GM21723 (cell line): Measurements from ENCODE around the gene ROR1.
A peak's percentile ranks its signal among the peaks of the same experiment; 100 is the strongest.

ENCODE experiments used
- ATAC-seq: cut with Tn5 transposase; IDR thresholded peaks from one replicate; pipeline ENCODE4 v1.9.1; 2021; ENCODE audit warnings: mild to moderate bottlenecking, moderate library complexity; ENCODE audit not compliant: unreplicated experiment

Gene ROR1

DNA sequence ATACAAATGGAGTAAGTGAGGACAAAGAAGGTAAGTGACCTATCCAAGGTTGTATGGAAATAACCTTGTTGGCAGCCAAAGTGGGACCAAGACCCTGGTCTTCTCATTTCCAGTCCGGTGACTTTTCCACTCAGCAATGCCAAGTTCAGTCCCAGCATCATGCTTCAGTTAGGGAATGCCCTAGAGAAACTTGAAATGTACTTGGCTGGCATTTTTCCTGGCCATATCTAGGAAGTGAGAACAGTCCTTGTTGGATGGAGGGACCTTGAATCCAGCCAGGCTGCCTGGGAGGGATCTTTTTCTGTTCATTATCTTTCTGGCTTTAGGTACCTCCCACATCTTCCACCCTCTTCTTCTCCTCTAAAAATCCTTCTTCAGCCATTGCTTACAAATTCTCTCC lies 352.8 kb downstream of the ROR1 start:
- ATAC-seq = no peak

DNA sequence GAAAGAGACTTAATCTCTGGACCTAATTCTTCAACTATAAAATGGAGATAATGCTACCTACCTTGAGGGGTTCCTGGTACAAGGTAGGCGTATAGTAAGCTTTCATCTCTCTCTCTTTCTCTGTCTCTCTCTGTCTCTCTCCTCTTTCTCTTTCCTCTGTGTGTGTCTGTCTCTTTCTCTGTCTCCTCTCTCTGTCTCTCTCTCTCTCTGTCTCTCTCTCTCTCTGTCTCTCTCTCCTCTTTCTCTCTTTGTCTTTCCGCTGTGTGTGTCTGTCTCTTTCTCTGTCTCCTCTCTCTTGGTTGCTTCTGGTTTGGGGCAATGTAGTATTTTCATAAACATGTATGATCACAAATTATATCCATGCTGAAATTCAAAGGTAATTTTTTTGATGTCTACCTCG lies 353.5 kb downstream of the ROR1 start:
- no peak for ATAC-seq

DNA sequence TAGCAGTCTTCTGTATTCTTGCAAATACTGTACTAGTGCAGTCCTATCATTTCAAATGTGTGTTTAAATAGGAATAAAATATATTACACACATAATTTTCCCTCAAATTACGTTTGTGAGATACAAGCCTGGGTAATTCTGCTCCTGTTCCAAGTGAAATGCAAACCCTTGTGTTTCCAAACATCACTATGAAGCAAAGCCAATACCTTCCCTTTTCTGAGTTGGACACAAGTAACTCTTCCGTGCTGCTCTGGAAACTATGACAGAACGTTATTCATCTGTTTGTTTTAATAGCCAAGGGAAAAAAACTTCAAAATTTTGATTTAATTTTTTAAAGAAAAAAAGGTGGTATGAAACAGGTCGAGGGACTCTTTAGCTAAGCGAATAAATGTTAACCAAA lies 355.9 kb downstream of the ROR1 start:
- no peak for ATAC-seq

DNA sequence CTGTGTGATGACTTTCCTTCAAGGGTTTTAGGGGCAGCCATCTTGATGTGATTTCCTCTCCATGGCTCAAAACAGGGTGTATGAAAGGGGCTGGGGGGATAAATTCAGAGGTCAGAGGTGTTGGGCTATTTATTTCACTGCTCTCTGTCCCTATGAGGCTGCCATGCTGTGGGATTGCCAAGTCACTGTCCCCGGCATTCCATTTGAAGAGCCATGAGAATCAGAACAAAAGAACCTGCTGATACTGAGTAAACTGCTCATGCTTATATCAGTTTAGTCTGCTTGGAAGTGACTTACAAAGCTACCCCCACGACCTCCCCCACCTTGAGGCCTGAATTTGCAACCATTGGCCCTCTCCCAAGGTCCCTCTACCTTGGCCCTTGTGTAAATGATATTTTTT lies 357.3 kb downstream of the ROR1 start:
- ATAC-seq = no peak

DNA sequence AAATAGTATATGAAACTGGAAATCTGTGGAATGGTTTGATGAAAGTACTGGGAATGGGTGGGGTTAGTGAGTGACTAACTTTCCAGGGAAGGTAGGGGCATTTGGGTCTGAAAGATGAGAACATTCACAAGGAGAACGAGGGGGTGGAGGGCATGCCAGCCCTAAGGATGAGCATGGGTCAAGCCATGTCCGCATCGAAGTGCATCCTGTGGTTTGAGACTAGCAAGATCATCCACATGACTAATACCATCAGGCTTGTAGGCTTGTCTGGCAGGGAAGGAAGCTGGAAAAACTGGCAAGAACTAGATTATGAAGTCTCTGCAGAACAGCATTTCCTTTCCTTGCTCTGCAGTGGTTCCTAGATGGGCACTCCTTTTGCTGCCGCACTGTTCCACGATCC lies 359.2 kb downstream of the ROR1 start:
- no peak for ATAC-seq

DNA sequence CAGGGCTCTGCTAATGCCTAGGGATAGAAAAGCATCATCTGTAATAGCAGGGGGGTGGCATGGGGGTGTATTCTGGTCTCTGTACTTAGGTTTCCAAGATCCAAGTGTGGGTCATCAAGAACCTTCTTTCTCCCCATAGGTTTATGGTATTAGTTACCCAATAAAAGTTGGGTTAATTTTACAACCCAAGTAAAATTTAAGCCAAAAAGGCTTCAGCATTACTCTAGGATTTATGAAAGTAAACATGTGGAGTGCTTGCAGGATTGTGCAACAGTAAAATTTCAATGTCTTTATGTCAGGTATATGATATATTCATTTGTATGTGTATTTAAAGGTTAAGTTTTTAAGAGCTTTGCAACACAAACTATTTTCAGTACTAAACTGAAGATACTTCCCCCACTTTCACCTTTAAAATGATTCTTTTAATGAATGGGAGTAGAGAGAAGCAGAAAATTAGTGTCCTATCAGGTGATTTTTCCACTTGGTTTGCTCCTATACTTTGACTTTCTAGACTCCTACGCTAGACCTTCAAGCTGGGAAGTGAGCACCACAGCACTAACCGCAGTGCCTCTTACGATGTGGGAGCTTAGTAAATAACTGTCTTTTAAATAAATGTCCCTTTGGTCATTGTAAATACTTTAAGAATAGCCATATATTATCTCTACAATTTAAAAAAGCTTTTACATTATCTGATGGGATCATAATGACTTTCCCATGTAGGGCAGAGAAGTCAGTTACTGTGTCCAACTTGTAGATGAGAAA lies 361.8 kb downstream of the ROR1 start:
- ATAC-seq = no peak

DNA sequence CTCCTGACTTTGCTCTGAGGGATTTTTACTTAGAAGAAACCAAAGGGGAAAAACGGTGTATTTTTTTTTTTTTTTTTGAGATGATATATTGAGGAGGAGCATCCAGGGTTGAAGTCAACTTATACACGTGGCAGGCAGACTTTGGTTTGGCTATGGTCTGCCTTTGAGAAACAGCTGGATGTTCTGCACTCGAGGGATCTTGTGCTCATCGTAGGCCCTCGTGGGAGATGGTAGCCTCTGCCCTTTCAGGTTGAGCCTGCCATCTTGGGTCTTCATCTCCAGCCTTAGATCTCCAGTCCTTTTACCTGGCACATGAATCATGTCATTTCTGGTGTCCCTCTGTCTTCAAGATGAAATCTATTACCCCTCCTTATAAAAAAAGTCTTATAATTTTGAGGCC lies 362.5 kb downstream of the ROR1 start:
- ATAC-seq = no peak

DNA sequence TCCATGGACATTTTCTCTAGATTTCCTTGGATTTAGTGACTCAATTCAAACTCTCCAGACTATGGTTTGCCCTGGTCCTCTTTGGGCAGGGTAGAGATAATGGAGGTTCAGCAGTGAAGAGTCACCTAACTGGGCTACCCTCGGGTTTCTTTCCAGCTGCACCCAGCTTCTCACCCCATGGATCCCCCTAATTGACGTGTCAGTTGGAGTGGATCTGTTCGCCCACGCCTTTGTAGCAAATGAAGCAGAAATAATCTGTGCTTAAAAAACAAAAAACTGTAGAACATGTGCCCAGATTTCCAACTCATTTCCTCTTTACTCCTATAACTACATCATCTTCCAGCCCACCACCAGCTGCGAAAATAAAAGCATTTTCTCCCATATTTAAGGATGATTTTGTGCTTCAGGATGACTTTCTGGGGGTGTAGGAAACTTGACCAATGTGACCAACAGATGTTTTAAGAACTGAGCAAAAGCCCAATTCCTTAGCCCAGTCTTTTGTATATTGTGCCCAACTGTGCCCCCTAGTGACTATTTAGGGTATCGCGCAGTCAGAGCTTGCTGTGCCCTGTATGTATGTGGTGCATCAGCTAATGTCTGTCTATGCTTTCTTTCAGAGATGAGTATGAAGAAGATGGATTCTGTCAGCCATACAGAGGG lies 363.1 kb downstream of the ROR1 start:
- peak; percentile 75 for ATAC-seq

DNA sequence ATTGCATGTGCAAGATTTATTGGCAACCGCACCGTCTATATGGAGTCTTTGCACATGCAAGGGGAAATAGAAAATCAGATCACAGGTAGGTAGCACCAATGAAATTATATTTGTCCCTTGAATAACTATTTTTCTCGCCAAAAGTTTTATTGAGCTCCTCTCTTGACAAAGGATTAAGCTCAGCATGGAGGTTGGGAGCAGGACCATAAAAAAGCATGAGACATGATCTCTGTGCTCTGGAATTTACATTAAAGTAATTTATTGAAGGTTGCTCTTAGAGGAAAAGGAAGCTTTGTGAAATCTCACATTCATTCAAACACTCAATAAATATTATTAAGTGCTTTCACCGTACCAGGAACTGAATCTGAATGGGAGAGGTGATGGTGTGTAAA lies 363.6 kb downstream of the ROR1 start:
- ATAC-seq = no peak

DNA sequence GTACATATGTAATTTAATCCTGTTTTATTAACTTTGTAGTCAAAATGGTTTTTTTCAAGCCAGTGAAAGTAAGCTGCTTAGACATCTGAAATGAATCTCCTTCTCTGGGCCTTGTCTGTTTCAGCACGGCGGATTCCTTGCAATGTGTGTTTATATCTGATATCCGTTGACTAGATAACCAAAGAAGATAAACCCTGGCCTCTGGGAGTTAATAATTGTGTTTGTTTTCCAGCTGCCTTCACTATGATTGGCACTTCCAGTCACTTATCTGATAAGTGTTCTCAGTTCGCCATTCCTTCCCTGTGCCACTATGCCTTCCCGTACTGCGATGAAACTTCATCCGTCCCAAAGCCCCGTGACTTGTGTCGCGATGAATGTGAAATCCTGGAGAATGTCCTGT lies 366.1 kb downstream of the ROR1 start:
- no peak for ATAC-seq

DNA sequence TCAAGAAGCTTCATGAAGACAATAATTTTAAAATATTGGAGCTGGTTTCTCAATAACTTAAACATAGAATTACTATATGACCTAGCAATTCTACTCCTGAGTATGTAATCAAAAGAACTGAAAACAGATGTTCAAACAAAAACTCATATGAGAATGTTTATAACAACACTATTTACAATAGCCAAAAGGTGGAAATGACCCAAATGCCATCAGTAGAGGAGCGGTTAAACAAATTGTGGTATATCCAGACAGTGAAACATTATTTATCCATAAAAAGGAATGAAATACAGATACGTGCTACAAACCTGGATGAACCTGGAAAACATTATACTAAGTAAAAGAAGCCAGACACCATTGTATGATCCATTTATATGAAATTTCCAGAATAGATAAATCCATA lies 366.8 kb downstream of the ROR1 start:
- no peak for ATAC-seq

DNA sequence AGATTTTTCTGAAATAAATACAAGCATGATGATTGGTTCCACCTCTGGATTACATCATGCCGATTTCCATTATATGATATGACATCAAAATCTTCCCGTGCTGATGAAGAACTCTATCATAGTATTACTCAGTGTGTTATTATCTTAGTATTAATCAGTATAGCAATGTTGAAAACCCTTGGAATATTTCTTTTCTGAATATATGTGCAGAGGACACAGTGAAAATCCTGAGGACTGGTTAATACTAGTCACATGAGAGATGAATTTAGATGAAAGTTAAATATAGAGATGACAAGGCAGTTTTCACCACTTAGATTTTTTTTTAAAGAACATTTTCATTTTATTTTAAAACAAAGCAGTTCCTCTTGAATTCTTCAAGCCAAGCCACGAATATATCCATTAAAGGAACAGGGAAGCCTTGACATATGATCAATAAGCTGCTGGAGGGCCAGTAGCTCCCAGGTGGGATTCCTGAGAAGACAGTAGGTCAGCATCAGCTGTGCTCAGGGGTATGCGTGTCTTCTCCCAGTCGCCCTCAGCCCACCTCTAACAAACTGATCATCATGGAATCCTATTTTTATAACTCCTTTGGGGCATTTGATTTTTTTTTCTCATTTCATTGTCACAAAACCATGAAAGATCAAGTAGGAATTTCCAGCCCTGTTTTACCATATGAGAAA lies 373.4 kb downstream of the ROR1 start:
- no peak for ATAC-seq

DNA sequence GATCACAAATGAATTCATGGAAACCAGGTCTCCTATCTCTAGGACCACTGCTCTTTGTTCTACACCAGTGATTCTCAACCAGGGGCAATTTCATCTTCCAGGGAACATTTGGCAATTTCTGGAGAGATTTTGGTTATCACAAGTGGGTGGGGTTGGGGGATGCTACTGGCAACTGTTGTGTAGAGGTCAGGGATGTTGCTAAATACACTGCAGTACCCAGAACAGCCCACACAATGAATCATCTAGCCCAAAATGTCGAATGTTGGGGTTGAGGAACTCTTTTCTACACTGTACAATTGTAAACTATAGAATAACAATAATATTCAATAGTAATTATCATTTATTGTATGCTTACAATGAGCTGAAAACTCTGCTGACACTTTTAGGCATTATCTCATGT lies 373.9 kb downstream of the ROR1 start:
- no peak for ATAC-seq

DNA sequence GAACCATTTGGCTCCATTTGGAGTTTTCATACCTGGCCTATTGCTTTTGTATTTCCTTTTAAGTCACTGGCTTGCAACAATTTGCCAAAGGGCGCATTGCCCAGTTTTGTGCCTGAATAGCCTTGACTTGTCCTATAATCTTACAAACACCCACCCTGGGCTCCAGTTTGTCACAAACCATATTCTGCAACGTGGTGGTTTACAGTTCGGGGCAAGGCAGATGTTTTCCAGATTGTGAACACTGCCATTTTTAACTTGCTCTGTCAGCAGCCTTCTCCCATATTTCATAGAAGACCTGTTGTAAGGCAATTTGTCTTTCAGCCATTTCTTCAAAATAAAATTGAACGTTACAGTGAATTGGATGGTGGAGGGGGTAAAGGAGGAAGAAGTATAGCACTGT lies 376.4 kb downstream of the ROR1 start:
- ATAC-seq = no peak

DNA sequence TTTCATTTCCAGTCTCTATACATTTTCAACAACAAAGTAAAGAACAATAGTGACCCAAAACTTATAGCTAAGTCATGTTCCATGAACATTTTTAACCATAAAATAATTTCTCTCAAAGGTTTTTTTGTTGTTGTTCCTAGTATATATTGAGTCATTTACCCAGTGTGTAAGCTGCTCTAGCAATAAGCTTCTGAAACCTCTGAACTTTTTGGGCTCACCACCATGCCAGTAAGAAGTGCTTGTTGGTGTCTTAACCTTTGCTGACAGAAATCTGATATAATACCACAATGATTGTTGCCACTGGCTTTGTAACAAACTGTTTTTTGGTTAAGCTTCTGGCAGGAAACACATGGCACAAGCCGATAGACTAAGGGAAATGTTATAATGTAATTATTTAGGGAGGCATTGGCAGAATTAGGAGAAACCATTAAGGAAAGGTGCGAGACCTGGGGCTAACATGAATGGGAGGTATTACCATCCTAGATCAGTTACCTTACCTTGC lies 377.0 kb downstream of the ROR1 start:
- no peak for ATAC-seq

DNA sequence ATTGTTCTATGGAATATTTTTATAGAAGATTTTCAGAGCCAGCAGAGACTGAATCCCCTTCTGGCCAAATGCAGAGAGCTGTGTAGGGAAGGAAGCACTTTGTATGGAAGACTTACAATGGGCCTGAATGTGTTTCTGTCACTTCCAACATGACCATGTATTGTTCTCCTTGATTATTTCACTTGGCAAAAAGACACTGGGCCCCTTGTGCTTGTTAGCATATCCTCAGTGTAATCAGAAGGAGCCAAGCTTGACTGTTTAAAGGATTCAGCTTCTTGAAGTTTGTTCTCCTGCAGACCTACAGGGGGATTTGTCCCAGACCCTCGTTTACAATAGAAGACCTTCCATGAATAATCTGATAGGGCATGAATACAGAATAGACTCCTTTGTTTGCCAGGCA lies 381.5 kb downstream of the ROR1 start:
- ATAC-seq = no peak

DNA sequence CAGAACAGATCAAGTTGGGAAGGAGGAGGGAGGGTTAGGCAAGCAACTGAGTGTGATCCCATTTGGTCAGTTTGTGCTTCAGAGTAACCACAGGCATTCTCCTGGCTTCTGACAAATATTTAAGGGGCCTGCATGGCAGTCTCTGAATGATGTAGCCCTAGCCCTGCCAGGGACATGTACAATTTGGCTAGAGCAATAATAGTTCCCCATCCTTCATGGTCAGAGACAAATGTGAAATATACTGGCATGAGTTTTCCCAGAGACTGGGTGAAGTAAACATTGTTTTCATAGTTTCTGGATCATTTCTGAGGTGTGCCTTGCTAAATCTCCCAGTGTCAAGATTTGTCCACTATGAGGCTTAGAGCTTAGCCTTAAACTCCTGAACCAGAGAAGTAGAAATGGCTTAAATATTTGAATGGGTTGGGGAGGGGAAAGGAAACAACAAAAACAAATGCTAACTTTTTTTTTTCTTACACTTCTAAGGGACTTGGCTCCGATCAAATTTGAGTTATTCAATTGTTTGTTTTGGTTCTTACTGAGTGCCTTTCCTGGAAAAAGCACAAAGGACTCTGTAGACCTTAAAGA lies 387.6 kb downstream of the ROR1 start:
- no peak for ATAC-seq

DNA sequence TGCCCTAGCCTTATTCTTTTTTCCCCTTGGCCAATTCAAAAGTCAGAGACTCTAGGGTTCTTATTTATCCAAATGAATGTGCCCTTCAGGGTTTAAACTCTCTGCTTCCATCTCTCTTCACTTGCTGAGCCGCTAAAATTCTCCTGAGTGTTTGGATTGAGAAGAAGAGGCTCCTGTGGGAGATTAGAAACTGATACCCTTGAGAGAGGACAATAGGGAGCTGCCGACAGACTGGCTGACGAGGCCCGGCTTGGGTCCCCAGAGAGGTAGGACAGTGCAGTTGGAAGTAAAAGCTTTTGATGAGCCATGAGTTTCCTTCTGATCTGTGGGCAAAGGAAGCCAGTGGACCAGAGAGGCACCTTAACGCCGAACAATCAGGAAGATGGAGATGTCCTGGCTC lies 388.3 kb downstream of the ROR1 start:
- no peak for ATAC-seq

DNA sequence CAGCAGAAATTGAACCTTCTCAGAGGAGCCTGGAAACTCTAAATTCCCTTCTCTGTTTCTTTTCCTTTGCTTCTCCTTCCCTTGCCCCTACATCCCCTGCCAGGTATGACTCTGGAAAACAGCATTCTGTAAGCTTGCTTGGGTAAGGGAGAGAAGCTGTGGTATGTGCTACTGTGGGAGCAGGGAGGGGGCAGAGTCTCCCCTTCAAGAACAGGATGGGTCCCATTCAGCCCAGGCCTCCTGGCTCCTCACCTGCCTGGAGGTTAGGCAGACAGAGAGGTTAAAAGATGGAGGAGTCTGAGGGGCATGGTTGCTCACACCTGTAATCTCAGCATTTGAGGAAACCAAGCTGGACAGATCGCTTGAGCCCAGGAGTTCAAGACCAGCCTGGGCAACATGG lies 389.0 kb downstream of the ROR1 start:
- no peak for ATAC-seq

DNA sequence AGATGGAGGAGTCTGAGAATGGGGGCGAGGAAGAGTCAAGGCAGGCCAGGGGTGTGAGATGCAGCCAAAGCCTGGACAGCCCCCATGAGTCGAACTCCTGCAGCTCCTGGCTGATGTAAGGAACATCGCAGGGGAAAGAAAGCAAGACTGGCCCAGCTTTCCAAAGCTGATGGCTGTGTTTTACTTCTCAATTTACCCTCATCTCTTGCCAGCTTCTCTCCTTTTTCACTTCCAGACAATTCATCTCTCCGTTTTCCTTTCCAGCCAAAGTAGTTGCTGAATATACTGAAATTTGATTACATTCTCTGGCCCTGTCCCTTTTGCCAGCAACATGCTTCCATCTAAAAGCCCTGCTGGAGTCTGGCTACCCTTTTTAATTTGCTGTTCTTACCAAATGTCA lies 389.6 kb downstream of the ROR1 start:
- ATAC-seq = no peak

DNA sequence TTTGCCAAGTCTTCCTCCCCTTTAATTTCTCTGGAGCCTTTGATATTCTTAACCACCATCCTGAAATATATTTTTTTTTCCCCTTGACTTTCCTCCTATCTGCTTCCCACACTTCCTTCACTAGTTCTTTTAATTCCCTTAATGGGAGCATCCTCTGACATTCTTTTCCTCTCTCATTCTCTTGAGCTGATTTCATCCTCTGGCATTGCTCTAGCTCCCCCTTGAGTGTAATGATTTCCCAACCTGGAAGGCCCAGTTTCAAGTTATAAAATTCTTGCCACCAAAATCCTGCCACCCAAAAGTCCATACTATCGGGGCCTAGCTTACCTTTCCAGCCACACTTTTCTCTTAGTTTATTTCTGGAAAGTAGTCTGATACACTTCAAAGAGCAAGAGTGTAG lies 390.2 kb downstream of the ROR1 start:
- ATAC-seq = no peak

DNA sequence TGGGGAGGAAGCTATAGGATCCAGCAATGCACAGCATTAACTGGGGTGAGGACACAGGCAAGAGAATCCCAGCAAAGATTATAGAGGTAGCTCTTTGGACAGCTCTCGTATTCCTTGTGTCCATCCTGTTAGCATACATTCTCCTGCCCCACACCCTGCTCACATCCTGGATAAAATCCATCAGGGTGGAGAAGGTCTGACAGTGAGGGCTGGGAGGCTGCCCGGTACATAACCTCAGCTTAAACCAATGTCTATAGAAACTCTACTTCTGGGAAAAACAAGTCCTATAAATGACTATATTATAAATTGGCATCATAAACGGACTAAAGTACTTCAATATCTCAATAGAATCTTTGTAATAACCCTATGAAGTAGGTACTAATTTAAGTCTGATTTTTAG lies 392.8 kb downstream of the ROR1 start:
- ATAC-seq = no peak
